Right lobe of liver (tissue), 6 donors: ENCODE results near the gene ASCL3. TPM values are rescaled to one million over a fixed set of nuclear protein-coding genes. Genes with fewer than 3 reads are reported as not detected.
A peak's percentile ranks its signal among the peaks of the same experiment; 100 is the strongest.

ENCODE experiments used
- ATAC-seq, 4 donors: fragments of 200-7000 bp; cut with Tn5 transposase; one replicate each; pipeline ENCODE4 v1.9.1; 2020; ENCODE audit warnings: mild to moderate bottlenecking in 4 of 4, moderate library complexity in 4 of 4
- DNase-seq, 3 donors: peaks; one replicate each; pipeline ENCODE4 v3.0.0-alpha.2; 2020
- H3K27ac ChIP-seq, 3 donors: fragments of 200-600 bp; one replicate each; pipeline ENCODE4 v1.8.0; 2022
- H3K27me3 ChIP-seq, 2 donors: fragments of 200-600 bp; one replicate each; pipeline ENCODE4 v1.8.0; 2022
- H3K36me3 ChIP-seq, 4 donors: fragments of 200-600 bp; sonication (generic) in 1 of 4; one replicate each; pipeline versions ENCODE4 v1.5.1 to v1.8.0; 2017 to 2022; ENCODE audit warnings: control low read depth in 1 of 4
- H3K4me1 ChIP-seq, 4 donors: fragments of 200-600 bp; sonication (generic) in 1 of 4; one replicate each; pipeline versions ENCODE4 v1.5.1 to v1.8.0; 2017 to 2022; ENCODE audit warnings: control low read depth in 1 of 4
- H3K4me3 ChIP-seq, 3 donors: fragments of 200-600 bp; one replicate each; pipeline ENCODE4 v1.8.0; 2022
- H3K9me3 ChIP-seq, 4 donors: fragments of 200-600 bp; sonication (generic) in 1 of 4; one replicate each; pipeline versions ENCODE4 v1.5.1 to v1.8.0; 2017 to 2022; ENCODE audit warnings: control low read depth in 1 of 4
- CTCF ChIP-seq, 4 donors: fragments of 200-600 bp in 3 of 4; fragments of 450-650 bp in 1 of 4; IDR thresholded peaks; one replicate each; pipeline versions ENCODE4 v1.5.1 to v1.8.0; 2016 to 2022; ENCODE audit warnings: antibody characterized with exemption in 4 of 4, mild to moderate bottlenecking in 2 of 4
- POLR2A ChIP-seq: fragments of 450-650 bp; IDR thresholded peaks from one replicate; pipeline ENCODE4 v1.6.1; 2017; ENCODE audit warnings: antibody characterized with exemption, mild to moderate bottlenecking
- WGBS: methylation state at CpG from one replicate; pipeline ENCODE4 v1.1.6; 2018; ENCODE audit warnings: low coverage, low lambda C conversion rate; ENCODE audit not compliant: insufficient coverage; ENCODE audit errors: missing lambda C conversion rate; 5-methylcytosine and 5-hydroxymethylcytosine counted together
- intact Hi-C, 2 donors: fragments of 100-400 bp; cut with DNase I; formaldehyde crosslinking; loops; one replicate each; pipeline versions ENCODE4 v1.11.2 to v1.14.1; 2022
- total RNA-seq, 6 experiments: library from RNA; depleted of rRNA in 2 of 6; stranded (reverse); fragments of >200 nt in 2 of 6; fragmentation: NEBNext Ultra II Directional in 3 of 6; extraction: Animal tissue kit (Norgen Biotek cat#: 25700) in 3 of 6; gene quantifications; one replicate each; pipeline versions ENCODE4 v1.1.0 to v1.2.4, GENCODE V29; 2016 to 2023
- donor health status: DM: no; HTN: yes; CAD: no.
- donor health status: DM: no; HTN: no; CAD: no.
- donor health status: DM: no; HTN: no; CAD: no.
- donor health status: DM: no; HTN: yes; CAD: no.
- donor health status: DM: no; HTN: yes; CAD: no.

ASCL3 gene
- total RNA-seq, 6 experiments from 2014 or later: not detected

GRCh38 chr11:8956860-8957259, 14.0 kb upstream of the ASCL3 start:
- Histone ChIP-seq H3K27me3 (no peaks in the 10 kb centered on the region), H3K27ac (no peak overlapping the region), H3K4me3 (no peak overlapping the region), H3K4me1 (peaks cover 0 to 12% (median 3%) of the 10 kb centered on the region in 4 donors), H3K9me3 (no peaks in the 10 kb centered on the region), H3K36me3 (peaks cover 0 to 43% (median 13%) of the 10 kb centered on the region in 4 donors)
- WGBS: 89% methylated on average over 4 of the region's 4 CpGs
- ATAC-seq: no peak
- intact Hi-C loops: no loop called here
- TF ChIP-seq CTCF (IDR thresholded peaks at IDR 0.05) (no peak), POLR2A (no peak)
- DNase-seq: no peak

- no peak for DNase-seq
- Histone ChIP-seq H3K4me3 (no peak overlapping the region), H3K36me3 (peaks cover 0 to 47% (median 18%) of the 10 kb centered on the region in 4 donors), H3K9me3 (no peaks in the 10 kb centered on the region), H3K27me3 (no peaks in the 10 kb centered on the region), H3K27ac (no peak overlapping the region), H3K4me1 (no peaks in the 10 kb centered on the region)
- TF ChIP-seq POLR2A (no peak), CTCF (IDR thresholded peaks at IDR 0.05) (no peak)
- intact Hi-C loops: no loop called here
- WGBS: 52% methylated on average over 3 of the region's 3 CpGs
- ATAC-seq: no peak
These were observed 6.1 kb upstream of the ASCL3 start for GRCh38 chr11:8948886-8949285.

- no peak overlapping the region for H3K4me3 ChIP-seq
- TF ChIP-seq POLR2A: no peak
- no peak for TF ChIP-seq CTCF (IDR thresholded peaks at IDR 0.05)
- DNase-seq: no peak
- H3K9me3 ChIP-seq: no peaks in the 10 kb centered on the region
- H3K27ac ChIP-seq: no peak overlapping the region
- no peak for ATAC-seq
- H3K27me3 ChIP-seq: no peaks in the 10 kb centered on the region
- peaks cover 0 to 33% (median 12%) of the 10 kb centered on the region in 4 donors for H3K36me3 ChIP-seq
- H3K4me1 ChIP-seq: no peaks in the 10 kb centered on the region
- WGBS: 71% methylated on average over 4 of the region's 4 CpGs
- intact Hi-C loops: no loop called here
These were observed 4.6 kb upstream of the ASCL3 start for GRCh38 chr11:8947230-8947943.

- no peaks in the 10 kb centered on the region for H3K36me3 ChIP-seq
- WGBS: 39% methylated on average over 8 of the region's 8 CpGs
- H3K4me3 ChIP-seq: no peak overlapping the region
- no peaks in the 10 kb centered on the region for H3K27me3 ChIP-seq
- no peaks in the 10 kb centered on the region for H3K4me1 ChIP-seq
- DNase-seq: no peak
- ATAC-seq: peak; percentile 44 to 83 (median 58)
- TF ChIP-seq CTCF (IDR thresholded peaks at IDR 0.05) (no peak), POLR2A (no peak)
- H3K27ac ChIP-seq: no peak overlapping the region
- no peaks in the 10 kb centered on the region for H3K9me3 ChIP-seq
- intact Hi-C loops: no loop called here
These were observed 1.3 kb downstream of the ASCL3 start for GRCh38 chr11:8941341-8942103.
